CD4-positive, alpha-beta T cell treated with Interleukin-15 for 1 hour (primary cell): ENCODE results near the gene FGF1.

ENCODE experiments used
- DNase-seq: peaks from one replicate; pipeline ENCODE4 v3.0.0-alpha.2; 2020

Gene FGF1

GRCh38 chr5:142568283-142568995, 117.5 kb downstream of the FGF1 start:
- no peak for DNase-seq

- no peak for DNase-seq
Observed at GRCh38 chr5:142561486-142562097, 124.3 kb downstream of the FGF1 start.

GRCh38 chr5:142561029-142561428, 124.9 kb downstream of the FGF1 start:
- DNase-seq: no peak

- DNase-seq: no peak
Observed at GRCh38 chr5:142552107-142552506, 133.8 kb downstream of the FGF1 start.

- DNase-seq: no peak
Observed at GRCh38 chr5:142551338-142552067, 134.4 kb downstream of the FGF1 start.

- DNase-seq: no peak
Observed at GRCh38 chr5:142550471-142550870, 135.4 kb downstream of the FGF1 start.

GRCh38 chr5:142549834-142550233, 136.1 kb downstream of the FGF1 start:
- no peak for DNase-seq

DNA sequence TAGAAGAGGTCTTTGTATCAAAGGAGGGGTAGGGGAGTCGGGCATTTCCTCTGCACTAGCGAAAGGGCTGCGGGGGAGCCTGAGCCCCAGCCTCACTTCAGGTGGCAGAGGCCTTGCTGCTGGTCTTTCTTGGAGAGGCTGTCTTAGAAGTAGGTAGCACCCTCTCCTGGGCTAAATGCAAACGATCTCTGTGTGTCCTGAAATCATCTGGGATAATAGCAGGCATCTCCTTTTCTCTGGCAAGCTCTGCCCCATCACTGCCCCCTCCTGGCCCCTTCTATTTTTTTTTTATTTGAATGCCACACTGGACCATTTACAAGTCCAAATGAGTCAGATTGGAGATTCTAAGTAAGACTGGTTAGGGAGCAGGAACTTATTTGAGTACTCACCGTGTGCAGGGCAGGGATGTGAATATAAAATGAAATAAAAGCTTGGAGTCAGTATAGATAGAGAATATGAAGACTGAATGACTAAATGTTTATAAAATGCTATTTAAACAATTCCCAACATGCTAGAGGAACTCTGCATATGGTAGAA, 137.1 kb downstream of the FGF1 start:
- DNase-seq: no peak

GRCh38 chr5:142547445-142548380, 138.2 kb downstream of the FGF1 start:
- no peak for DNase-seq

DNA sequence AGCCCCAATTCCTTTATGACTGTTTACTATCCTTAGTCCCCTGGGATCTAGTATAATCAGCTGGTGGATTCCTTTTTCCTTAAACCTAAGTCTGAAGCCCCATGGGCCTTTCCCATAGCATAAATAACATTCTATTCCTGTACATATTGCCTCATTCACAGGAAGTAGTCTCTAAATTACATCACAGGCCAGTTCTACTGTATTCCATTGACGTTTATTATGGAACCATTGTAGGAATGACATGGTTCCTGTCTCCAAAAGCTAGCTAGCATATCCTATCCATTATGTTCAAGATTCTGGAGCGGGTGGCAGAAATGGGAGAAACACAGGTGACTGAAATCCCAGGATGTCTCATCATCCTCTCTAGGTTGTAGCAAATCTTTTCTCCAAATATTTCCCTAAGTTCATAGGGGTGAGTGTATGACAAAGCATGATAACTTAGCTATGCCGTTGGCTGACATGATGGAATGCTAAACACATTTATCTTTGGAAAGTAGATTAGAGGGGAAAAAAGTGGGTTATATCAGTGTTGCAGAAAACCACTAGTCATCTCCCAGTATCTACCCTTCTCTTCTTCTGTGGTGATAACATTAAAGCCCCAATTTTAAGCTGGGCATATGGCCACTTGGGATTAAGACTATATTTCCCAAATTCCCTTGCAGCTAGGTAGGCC, 140.1 kb downstream of the FGF1 start:
- no peak for DNase-seq

DNA sequence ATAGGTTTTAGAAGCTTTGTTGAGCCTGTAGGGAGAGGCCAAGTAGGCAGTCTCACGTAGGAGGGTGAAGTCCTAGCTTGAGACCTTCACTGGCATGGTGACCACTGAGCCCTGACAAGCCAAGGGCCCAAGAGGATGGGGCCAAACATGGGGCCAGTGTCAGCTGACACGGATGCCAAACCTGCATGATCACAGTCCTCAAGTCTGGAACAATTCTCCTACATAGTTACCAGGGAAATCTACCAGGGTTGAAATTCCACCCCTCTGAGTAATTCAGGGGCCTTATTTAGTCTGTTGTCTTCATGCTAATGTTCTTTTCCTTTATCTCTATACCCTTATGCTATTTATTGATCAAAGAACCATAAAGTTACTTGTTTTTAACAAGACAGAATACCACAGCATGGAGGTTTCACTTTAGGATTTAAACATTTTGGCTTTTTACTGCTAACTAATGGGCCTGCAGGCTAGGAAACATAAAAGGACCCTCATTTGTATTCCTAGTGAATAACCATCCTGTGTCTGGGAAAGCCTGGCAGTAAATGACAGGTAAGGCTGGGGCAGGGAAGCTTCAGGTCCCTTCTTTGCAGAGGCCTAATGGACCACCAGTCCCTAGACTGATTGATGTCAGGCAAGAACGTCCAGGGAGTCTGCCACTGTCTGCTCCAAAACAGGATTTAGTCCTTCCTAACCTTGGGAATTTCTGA, 140.8 kb downstream of the FGF1 start:
- DNase-seq: no peak

DNA sequence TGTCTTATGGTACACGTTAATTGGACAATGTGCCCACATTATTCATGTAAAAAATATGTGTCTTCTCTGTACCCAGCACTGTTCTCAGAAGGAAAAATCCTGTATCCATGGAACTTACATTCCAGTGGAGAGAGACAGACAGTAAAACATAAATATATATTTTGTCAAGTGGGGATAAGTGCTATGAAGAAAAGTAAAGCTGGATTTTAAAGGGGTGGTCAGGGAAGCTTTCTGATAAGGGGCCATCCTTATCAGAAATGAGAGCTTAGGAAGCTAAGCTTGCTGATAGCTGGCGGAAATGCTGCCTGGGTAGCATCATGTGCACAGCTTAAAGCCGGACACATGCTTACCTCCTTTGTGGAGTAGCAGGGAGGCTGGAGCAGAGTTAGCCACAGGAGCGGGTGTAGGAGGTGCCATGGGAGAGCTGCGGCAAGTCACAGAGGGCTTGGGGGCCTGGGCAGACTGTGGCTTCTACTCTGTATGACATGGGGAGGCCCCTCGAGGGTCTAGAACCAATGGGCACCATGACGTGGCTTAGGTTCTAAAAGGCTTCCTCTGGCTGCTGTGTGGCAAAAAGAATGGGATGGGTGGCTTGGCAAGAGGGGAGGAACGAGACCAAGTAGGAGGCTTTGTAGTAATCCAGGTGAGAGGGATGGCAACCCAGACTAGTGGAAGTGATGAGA, 141.7 kb downstream of the FGF1 start:
- DNase-seq: no peak

DNA sequence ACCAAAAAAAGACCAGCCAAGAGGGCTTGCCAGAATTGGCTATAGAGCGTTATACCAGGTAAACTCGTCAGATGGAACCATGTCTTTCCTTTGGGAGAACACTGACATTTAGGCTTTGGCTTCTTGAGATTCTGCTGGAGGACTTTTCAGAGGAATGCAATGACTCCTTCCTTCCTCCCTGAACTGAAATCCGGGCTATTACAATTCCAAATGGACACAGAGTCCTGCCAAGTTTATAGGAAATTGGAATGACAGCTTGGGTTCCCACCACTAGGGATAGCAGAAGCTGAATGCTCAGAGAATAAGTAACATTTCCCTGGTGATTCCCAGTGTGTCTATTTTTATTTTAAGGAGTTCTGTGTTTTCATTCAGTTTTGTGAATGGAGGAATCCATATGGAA, 143.0 kb downstream of the FGF1 start:
- no peak for DNase-seq
